Esophagus squamous epithelium (tissue), 4 donors: Measurements from ENCODE around the gene MOK.

ENCODE experiments used
- POLR2A ChIP-seq, 4 donors: fragments of 450-650 bp; IDR thresholded peaks; one replicate each; pipeline ENCODE4 v1.6.1; 2017; ENCODE audit warnings: antibody characterized with exemption in 4 of 4, mild to moderate bottlenecking in 4 of 4, moderate library complexity in 3 of 4
- TF ChIP-seq, protein P1 (sequence below), 6 experiments: fragments of 450-650 bp in 4 of 6; fragments of 200-600 bp in 2 of 6; sonication (generic) in 2 of 6; IDR thresholded peaks; one replicate each; pipeline ENCODE4 v1.5.1; 2016 to 2019; ENCODE audit warnings: antibody characterized with exemption in 6 of 6, mild to moderate bottlenecking in 4 of 6, moderate library complexity in 4 of 6

DNA sequence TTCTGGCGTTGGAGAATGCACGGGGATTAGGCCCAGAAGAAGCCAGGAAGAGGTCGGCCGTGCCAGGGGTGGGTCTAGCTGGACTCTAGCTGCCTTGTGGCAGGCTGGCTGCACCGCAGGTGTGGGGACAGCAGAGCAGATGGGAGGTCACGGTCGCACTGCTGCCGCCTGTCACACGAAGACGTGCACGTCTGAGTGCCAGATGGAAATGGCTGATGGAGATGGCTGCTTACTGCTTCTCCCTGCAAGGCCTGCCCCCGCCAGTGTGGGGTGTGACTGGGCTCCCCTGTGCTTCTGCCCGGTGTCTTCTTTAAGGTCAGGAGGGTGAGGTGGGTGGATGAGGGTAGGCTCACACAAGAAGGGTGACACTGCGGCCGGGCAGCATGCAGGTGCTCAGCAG lies 79.0 kb downstream of the MOK start:
- no peak for TF ChIP-seq POLR2A (IDR thresholded peaks at IDR 0.05)
- TF ChIP-seq, protein P1, sequence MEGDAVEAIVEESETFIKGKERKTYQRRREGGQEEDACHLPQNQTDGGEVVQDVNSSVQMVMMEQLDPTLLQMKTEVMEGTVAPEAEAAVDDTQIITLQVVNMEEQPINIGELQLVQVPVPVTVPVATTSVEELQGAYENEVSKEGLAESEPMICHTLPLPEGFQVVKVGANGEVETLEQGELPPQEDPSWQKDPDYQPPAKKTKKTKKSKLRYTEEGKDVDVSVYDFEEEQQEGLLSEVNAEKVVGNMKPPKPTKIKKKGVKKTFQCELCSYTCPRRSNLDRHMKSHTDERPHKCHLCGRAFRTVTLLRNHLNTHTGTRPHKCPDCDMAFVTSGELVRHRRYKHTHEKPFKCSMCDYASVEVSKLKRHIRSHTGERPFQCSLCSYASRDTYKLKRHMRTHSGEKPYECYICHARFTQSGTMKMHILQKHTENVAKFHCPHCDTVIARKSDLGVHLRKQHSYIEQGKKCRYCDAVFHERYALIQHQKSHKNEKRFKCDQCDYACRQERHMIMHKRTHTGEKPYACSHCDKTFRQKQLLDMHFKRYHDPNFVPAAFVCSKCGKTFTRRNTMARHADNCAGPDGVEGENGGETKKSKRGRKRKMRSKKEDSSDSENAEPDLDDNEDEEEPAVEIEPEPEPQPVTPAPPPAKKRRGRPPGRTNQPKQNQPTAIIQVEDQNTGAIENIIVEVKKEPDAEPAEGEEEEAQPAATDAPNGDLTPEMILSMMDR (IDR thresholded peaks at IDR 0.05), result no peak
